GM19351 (cell line): ENCODE measurements around the gene CLEC18A.
"Not testable (repeated sequence)": the region's sequence is repeated elsewhere in the genome, so short reads cannot be mapped to it uniquely, and the experiment has no call there.

Experiments used
- ATAC-seq: cut with Tn5 transposase; IDR thresholded peaks from one replicate; pipeline ENCODE4 v1.9.1; 2021; ENCODE audit warnings: mild to moderate bottlenecking, moderate library complexity; ENCODE audit not compliant: unreplicated experiment

The CLEC18A gene

GRCh38 chr16:69951017-69951671, at the start of gene CLEC18A:
CLEC18A (plus strand) TSS chr16:69951334; CDS start chr16:69951367, 33 bp downstream.
- not testable (repeated sequence) for ATAC-seq

- ATAC-seq: no peak
Observed at GRCh38 chr16:69903865-69904415, 47.2 kb upstream of the CLEC18A start.

- ATAC-seq: no peak
Observed at GRCh38 chr16:69904495-69905170, 46.5 kb upstream of the CLEC18A start.

- ATAC-seq: no peak
Observed at GRCh38 chr16:69905171-69905555, 46.0 kb upstream of the CLEC18A start.

GRCh38 chr16:69906838-69907401, 44.2 kb upstream of the CLEC18A start:
- ATAC-seq: no peak

GRCh38 chr16:69909043-69909442, 42.1 kb upstream of the CLEC18A start:
- ATAC-seq: no peak

GRCh38 chr16:69909760-69910159, 41.4 kb upstream of the CLEC18A start:
- no peak for ATAC-seq

- ATAC-seq: no peak
Observed at GRCh38 chr16:69910964-69911363, 40.2 kb upstream of the CLEC18A start.

GRCh38 chr16:69916462-69916861, 34.7 kb upstream of the CLEC18A start:
- ATAC-seq: no peak

GRCh38 chr16:69917311-69917710, 33.8 kb upstream of the CLEC18A start:
- no peak for ATAC-seq

- ATAC-seq: no peak
Observed at GRCh38 chr16:69917739-69918138, 33.4 kb upstream of the CLEC18A start.

- no peak for ATAC-seq
Observed at GRCh38 chr16:69918241-69918640, 32.9 kb upstream of the CLEC18A start.

GRCh38 chr16:69921127-69921526, 30.0 kb upstream of the CLEC18A start:
- no peak for ATAC-seq

GRCh38 chr16:69922200-69922599, 28.9 kb upstream of the CLEC18A start:
- no peak for ATAC-seq

GRCh38 chr16:69924041-69924775, 26.9 kb upstream of the CLEC18A start:
- ATAC-seq: no peak

- ATAC-seq: no peak
Observed at GRCh38 chr16:69924777-69925191, 26.4 kb upstream of the CLEC18A start.

- ATAC-seq: no peak
Observed at GRCh38 chr16:69925311-69925710, 25.8 kb upstream of the CLEC18A start.

- ATAC-seq: no peak
Observed at GRCh38 chr16:69926241-69926640, 24.9 kb upstream of the CLEC18A start.

- no peak for ATAC-seq
Observed at GRCh38 chr16:69927056-69927757, 23.9 kb upstream of the CLEC18A start.

GRCh38 chr16:69928856-69929400, 22.2 kb upstream of the CLEC18A start:
- ATAC-seq: no peak
